Peyer's patch (tissue), 4 donors: Measurements from ENCODE around the gene RBM4B.

Source experiments
- CTCF ChIP-seq, 6 experiments: fragments of 450-650 bp in 4 of 6; fragments of 200-600 bp in 2 of 6; sonication (generic) in 1 of 6; IDR thresholded peaks; one replicate each; pipeline ENCODE4 v1.5.1; 2017 to 2019; ENCODE audit warnings: antibody characterized with exemption in 6 of 6, mild to moderate bottlenecking in 3 of 6, moderate library complexity in 1 of 6
- POLR2A ChIP-seq, 2 donors: fragments of 450-650 bp; IDR thresholded peaks; one replicate each; pipeline ENCODE4 v1.5.1; 2017; ENCODE audit warnings: antibody characterized with exemption in 2 of 2, mild to moderate bottlenecking in 2 of 2, moderate library complexity in 2 of 2

- TF ChIP-seq POLR2A (IDR thresholded peaks at IDR 0.05) (no peak), CTCF (IDR thresholded peaks at IDR 0.05) (no peak)
These were observed 41.6 kb upstream of the RBM4B start for GRCh38 chr11:66719111-66719872.
